ENCODE results near the gene MYO15B.

GRCh38 chr17:75584849-75585175 lies 2.8 kb upstream of the MYO15B start:
- TF ChIP-seq EZH2phosphoT487 (IDR thresholded peaks at IDR 0.05; ENCODE audit: borderline replicate concordance, low read length) (no peak), CTCF (conservative IDR thresholded peaks at IDR 0.05; ENCODE audit: low read depth, low read length) (no peak)

All from PC-3 (cell line).